Chondrocyte (in vitro differentiated cells): ENCODE measurements around the gene XRCC1. TPM values are rescaled to one million over a fixed set of nuclear protein-coding genes. Genes with fewer than 3 reads are reported as not detected.
A peak's percentile ranks its signal among the peaks of the same experiment; 100 is the strongest.
"Not testable (repeated sequence)": the region's sequence is repeated elsewhere in the genome, so short reads cannot be mapped to it uniquely, and the experiment has no call there.

Experiments used
- DNase-seq: peaks from one replicate; pipeline ENCODE4 v3.0.0; 2021; ENCODE audit warnings: mixed read lengths, low spot score
- H3K27ac Mint-ChIP-seq: one replicate; pipeline ENCODE4 v1.8.0; 2021; ENCODE audit warnings: mild to moderate bottlenecking, moderate library complexity, mixed read lengths; ENCODE audit not compliant: unreplicated experiment
- H3K27me3 Mint-ChIP-seq: 2 replicates; pipeline ENCODE4 v1.8.0; 2021; ENCODE audit warnings: low read depth, mixed read lengths
- H3K36me3 Mint-ChIP-seq: 2 replicates; pipeline ENCODE4 v1.8.0; 2021; ENCODE audit warnings: low read depth, mixed read lengths
- H3K4me1 Mint-ChIP-seq: 2 replicates; pipeline ENCODE4 v1.8.0; 2021; ENCODE audit warnings: low read depth, mild to moderate bottlenecking, mixed read lengths
- H3K4me3 Mint-ChIP-seq: one replicate; pipeline ENCODE4 v1.8.0; 2021; ENCODE audit warnings: mild to moderate bottlenecking, moderate library complexity, mixed read lengths; ENCODE audit not compliant: unreplicated experiment
- H3K9me3 Mint-ChIP-seq: 2 replicates; pipeline ENCODE4 v1.8.0; 2021; ENCODE audit warnings: low read depth, mixed read lengths
- total RNA-seq: library from RNA; stranded (reverse); gene quantifications from 3 replicates; pipeline ENCODE4 v1.2.1, GENCODE V29; 2021
- TF ChIP-seq, protein P1 (sequence below): fragments of 200-600 bp; sonication (generic); IDR thresholded peaks from 2 replicates; pipeline ENCODE4 v1.5.0; 2021; ENCODE audit warnings: antibody characterized with exemption, mild to moderate bottlenecking, moderate library complexity

The XRCC1 gene
- total RNA-seq, 1 donor from 2014 or later, result 30.5 TPM

DNA sequence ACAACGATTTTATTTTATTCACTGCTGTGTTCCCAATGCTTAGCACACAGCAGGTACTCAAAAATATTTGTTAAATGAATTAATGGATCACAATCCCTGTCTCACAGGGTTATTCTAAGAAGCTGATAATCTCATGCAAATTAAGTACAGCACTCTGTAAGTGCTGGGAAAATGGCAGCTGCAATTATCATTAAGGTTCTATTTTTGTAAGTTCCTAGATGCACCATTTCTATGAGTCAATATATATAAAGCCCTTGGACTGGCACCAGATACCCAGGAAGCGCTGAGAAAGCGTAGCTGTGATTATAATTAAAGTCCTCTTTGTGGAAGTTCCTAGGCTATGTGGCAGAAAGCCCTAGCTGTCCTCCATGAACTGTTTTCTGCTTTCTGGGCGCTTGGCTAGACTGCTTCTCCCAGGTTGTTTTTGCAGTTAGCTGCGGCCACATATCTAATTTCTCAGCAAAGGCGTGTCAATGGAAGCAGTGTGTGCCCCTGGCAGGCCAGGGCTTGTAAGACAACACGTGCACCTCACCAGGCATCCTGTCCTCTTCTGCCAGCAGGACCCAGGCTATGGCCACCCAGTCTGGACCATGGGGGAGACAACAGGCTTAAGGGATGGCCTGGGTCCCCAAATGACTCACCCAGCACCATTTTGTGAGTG lies 31.4 kb upstream of the XRCC1 start:
- peaks cover 8% of the 10 kb centered on the region for H3K4me1 Mint-ChIP-seq

DNA sequence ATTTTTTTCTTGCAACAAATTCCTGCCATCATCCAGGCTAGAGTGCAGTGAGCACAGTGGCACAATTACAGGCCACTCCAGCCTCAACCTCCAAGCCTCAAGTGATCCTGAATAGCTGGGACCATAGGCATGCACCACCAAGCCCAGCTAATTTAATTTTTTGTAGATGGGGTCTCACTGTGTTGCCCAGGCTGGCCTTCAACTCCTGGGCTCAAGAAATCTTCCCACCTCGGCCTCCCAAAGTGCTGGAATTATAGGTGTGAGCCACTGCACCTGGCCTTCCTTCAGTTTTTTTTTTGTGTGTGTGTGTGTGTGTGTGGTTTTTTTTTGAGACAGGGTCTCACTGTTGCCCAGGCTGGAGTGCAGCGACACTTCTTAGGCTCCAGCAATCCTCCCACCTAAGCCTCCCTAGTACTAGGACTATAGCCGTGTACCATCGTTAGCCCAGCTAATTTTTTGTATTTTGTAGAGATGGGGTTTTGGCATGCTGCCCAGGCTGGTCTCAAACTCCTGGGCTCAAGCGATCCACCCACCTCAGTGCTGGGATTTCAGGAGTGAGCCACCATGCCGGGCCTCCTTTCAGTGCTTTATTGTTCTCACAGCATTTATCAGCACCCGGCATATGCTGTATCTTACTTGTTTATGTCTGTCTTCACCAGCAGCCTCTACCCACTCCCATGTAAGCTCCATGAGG lies 30.7 kb upstream of the XRCC1 start:
- no peaks in the 10 kb centered on the region for H3K9me3 Mint-ChIP-seq
- TF ChIP-seq, protein P1, sequence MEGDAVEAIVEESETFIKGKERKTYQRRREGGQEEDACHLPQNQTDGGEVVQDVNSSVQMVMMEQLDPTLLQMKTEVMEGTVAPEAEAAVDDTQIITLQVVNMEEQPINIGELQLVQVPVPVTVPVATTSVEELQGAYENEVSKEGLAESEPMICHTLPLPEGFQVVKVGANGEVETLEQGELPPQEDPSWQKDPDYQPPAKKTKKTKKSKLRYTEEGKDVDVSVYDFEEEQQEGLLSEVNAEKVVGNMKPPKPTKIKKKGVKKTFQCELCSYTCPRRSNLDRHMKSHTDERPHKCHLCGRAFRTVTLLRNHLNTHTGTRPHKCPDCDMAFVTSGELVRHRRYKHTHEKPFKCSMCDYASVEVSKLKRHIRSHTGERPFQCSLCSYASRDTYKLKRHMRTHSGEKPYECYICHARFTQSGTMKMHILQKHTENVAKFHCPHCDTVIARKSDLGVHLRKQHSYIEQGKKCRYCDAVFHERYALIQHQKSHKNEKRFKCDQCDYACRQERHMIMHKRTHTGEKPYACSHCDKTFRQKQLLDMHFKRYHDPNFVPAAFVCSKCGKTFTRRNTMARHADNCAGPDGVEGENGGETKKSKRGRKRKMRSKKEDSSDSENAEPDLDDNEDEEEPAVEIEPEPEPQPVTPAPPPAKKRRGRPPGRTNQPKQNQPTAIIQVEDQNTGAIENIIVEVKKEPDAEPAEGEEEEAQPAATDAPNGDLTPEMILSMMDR, result no peak
- peaks cover 7% of the 10 kb centered on the region for H3K4me1 Mint-ChIP-seq
- H3K36me3 Mint-ChIP-seq, result peaks cover 5% of the 10 kb centered on the region
- no peak overlapping the region for H3K27ac Mint-ChIP-seq
- H3K27me3 Mint-ChIP-seq, result no peaks in the 10 kb centered on the region
- no peak for DNase-seq
- no peak overlapping the region for H3K4me3 Mint-ChIP-seq

More for the DNA sequence above, 31.4 kb upstream of the XRCC1 start:
- DNase-seq, result no peak
- no peaks in the 10 kb centered on the region for H3K27me3 Mint-ChIP-seq
- H3K9me3 Mint-ChIP-seq, result no peaks in the 10 kb centered on the region
- H3K36me3 Mint-ChIP-seq, result peaks cover 6% of the 10 kb centered on the region
- TF ChIP-seq, protein P1, result no peak
- no peak overlapping the region for H3K27ac Mint-ChIP-seq
- H3K4me3 Mint-ChIP-seq, result no peak overlapping the region

DNA sequence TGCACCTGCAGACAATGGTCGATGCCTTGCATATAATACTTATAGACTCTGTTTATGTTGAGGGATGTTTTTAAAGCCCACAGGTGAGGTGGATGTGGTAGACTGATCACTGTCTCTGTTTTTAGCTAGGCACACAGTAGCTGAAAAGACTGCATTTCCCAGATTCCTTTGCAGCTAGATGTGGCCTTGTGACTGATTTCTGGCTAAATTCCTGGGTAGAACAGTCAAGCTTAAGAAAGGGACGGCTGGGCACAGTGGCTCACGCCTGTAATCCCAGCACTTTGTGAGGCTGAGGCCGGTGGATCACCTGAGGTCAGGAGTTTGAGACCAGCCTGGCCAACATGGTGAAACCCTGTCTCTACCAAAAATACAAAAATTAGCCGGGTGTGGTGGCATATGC lies 25.0 kb upstream of the XRCC1 start:
- not testable (repeated sequence) for H3K27me3 Mint-ChIP-seq, H3K27ac Mint-ChIP-seq, H3K4me3 Mint-ChIP-seq, H3K9me3 Mint-ChIP-seq, H3K36me3 Mint-ChIP-seq, DNase-seq
- peaks cover 22% of the 10 kb centered on the region for H3K4me1 Mint-ChIP-seq

DNA sequence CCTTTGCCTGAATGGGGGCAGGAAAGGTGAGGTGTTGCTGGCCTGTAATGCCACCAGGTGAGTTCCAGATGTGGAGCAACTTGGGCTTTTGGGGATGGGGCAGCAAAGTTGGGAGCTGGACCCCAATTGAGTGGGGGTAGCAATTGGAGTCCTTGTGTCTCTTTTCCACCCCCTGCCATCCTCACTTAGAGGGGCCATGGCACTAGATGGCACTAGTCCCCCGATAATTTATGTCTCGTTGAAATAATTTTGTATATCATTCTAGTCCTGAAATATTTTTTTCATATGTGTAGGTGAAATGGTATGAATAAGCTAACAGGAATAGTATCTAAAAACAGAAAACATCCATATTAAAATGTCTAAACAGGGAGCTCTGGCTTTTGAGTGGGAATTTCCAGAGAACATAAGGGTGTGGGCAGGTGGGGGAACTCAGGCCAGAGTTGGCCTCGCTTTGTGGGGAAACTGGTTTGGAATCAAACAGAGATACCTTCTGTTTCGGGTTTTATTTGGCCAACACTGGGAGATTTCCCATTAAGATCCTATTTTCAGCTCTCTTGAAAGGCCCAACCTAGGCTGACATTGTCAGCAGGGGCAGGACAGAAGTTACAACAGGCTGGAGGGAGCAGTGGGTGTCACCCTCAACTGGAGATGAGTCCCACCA lies 24.4 kb upstream of the XRCC1 start:
- H3K4me3 Mint-ChIP-seq, result no peak overlapping the region
- no peaks in the 10 kb centered on the region for H3K27me3 Mint-ChIP-seq
- DNase-seq, result no peak
- H3K27ac Mint-ChIP-seq, result no peak overlapping the region
- H3K9me3 Mint-ChIP-seq, result no peaks in the 10 kb centered on the region
- H3K36me3 Mint-ChIP-seq, result peaks cover 2% of the 10 kb centered on the region
- peaks cover 22% of the 10 kb centered on the region for H3K4me1 Mint-ChIP-seq
- TF ChIP-seq, protein P1, result peak; percentile 26

DNA sequence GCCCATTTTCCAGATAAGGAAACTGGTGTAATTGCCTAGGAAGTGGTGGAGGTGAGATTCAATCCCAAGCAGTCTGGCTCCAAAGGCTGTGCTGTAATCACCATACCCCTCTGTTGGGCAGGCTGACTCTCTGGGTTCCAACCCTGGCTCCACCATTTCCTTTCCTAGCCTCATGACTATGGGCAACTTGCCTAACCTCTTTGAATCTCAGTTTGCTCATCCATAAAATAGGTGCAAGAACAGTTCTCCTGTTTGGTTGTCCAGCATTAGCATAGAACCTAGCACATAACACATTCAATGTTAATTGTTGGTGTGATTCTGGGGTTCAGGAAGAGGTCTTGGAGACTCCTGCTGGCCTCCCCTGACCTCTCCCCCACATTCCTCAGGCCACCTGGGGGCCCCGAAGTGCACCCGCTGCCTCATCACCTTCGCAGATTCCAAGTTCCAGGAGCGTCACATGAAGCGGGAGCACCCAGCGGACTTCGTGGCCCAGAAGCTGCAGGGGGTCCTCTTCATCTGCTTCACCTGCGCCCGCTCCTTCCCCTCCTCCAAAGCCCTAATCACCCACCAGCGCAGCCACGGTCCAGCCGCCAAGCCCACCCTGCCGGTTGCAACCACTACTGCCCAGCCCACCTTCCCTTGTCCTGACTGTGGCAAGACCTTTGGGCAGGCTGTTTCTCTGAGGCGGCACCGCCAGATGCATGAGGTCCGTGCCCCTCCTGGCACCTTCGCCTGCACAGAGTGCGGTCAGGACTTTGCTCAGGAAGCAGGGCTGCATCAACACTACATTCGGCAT lies 23.3 kb upstream of the XRCC1 start:
- TF ChIP-seq, protein P1, result no peak
- no peak overlapping the region for H3K27ac Mint-ChIP-seq
- H3K4me1 Mint-ChIP-seq, result peaks cover 33% of the 10 kb centered on the region
- H3K9me3 Mint-ChIP-seq, result no peaks in the 10 kb centered on the region
- no peak for DNase-seq
- no peaks in the 10 kb centered on the region for H3K27me3 Mint-ChIP-seq
- peaks cover 5% of the 10 kb centered on the region for H3K36me3 Mint-ChIP-seq
- no peak overlapping the region for H3K4me3 Mint-ChIP-seq
